CD4-positive, alpha-beta T cell treated with Interleukin-2 at 100 ng/mL for 4 hours (primary cell): ENCODE measurements around the gene MFSD12.

Experiments used
- DNase-seq: peaks from one replicate; pipeline ENCODE4 v3.0.0-alpha.2; 2020; ENCODE audit warnings: low spot score

Gene MFSD12

DNA sequence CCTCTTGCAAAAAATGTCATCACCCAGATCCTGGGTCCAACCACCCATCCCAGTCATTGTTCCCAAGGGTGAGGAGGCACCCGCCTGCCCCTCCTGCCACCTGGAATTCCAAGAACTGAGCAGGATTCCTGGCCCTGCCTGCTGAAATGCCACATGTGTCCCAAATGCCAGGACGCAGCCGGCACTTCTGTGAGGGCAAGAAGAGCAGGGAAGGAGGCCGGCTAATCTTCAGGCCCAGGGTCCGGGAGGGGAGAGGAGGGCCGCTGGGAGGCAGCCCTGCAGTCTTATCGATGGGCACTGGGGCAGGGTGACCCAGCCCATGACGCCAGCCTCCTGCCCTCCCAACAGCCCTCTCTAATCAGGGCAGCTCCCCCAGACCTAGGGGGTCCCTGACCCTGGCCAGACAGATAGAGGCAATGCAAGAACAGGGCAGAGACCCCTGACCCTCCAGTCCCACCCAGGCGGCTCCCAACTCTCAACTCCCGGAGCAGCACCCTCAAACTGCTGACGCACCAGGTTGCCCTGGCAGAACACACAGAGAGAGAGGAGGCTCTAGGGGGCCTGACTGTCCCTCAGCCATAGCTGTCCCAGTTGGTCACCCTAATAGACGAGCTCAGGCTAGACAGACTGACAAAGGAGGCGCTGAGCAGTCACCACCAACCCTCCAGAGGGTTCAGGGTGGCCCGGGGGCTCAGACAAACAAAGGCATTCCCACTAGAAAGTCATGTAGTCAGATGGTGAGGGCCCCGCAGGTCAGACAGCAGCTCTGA lies 1.5 kb downstream of the MFSD12 start:
- no peak for DNase-seq

DNA sequence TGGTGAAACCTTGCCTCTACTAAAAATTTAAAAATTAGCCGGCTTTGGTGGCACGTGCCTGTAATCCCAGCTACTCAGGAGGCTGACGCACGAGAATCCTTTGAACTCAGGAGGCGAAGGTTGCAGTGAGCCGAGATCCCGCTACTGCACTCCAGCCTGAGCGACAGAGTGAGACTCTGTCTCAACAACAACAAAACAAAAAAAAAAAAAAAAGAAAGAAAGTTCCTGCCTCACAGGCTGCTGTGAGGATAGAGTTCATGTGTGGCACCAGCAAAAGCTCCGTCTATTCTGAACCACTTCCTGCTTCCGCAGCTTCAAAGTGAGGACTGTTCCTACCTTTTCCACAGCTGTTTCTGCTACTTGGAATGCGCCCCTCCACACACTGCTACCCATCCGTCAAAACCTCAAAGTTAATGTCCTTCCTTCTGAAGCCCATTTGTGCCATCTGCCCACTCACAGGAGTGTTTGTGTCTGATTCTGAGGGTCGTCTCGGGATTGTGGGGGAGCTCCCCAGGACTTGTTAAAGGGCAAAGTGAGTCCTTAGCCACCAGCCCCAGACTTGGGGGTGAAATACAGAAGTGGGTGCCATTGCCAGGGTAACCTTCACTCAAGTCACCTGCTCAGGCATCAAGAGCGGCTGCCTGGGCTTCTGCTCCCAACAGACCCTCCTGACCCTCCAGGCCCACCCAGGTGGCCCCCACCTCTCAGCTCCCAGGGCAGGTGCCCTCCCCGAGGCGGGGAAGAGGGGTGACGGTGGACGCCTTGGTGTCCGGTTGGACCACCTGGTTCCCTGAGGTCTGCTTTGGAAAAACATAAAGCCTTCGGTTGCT lies 2.9 kb downstream of the MFSD12 start:
- DNase-seq, result peak; percentile 56

GRCh38 chr19:3551792-3552095 lies 5.6 kb downstream of the MFSD12 start:
- DNase-seq, result no peak

DNA sequence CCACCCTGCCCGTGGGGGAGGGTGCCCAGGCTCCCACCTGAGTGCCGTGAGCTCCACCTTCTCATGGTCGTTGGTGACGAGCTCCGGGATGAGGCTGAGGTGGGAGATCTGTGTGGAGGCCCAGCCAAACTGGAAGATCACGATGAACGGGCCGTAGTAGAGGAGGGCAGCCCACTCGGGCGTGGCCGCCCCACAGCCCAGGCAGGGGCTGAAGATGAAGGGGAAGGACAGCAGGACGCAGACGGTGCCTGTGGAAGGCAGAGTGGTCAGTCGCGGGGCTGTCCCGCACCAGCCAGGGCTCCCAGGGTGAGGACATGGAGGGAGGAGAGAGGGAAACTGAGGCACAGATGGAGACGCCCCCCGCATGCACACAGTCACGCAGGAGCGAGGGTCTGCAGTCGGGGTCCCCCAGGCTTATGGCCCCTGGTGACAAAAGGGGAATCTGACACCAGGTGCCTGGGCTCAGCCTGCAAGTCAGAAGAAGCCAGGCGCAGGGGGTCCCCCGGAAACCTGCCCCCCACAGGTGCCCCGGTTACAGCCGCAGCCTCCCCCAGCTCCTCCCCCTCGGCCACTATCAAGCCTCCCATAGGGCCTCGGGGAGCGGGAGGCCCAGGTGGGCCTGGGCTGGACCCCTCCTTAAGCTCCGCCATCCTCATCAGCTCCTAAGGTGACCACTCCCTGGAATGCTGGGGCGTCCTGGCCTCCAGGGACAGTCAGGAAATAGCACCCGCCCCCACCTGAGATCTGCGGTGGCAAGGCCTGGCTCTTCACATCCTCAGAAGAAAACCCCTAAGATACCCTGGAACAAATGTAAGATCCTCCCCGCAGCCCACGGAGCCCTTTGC lies 6.2 kb downstream of the MFSD12 start:
- DNase-seq, result no peak

DNA sequence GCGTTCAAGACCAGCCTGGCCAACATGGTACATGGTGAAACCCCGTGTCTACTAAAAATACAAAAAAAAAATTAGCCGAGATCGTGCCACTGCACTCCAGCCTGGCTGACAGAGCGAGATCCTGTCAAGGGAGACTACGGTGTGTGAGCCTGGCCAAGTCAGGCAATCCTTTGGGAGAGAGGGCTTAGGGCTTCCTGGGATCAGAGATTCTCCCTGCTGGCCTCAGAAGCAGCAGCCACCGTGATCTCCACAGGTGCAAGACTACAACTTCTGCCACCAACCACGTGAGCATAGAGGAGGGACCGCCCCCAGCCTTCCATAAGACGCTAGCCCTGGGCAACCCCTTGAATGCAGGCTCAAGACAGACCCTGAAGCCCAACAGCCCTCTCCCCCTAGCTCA lies 7.6 kb downstream of the MFSD12 start:
- no peak for DNase-seq

GRCh38 chr19:3548606-3549005 lies 8.8 kb downstream of the MFSD12 start:
- no peak for DNase-seq

GRCh38 chr19:3547767-3548282 lies 9.6 kb downstream of the MFSD12 start:
- no peak for DNase-seq

- peak; percentile 31 for DNase-seq
These were observed 10.1 kb downstream of the MFSD12 start for GRCh38 chr19:3547301-3547731.

DNA sequence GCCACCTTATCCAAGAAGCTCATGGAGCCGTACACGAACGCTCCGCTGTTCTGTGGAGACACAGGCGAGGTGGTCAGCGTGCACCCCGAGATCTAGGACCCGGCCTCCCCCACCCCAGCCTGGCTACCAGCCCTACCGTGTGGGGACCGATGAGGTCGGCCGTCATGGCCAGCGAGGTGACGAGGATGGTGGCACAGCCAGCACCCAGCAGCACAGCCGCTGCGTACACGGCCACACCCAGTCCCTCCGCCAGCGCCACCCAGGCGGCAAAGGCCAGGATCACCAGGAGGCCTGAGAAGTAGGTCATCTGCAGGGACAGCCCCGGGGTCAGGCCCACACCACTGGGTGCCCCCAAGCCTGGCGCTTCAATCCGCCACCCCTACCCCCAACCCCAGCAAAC lies 11.3 kb downstream of the MFSD12 start:
- no peak for DNase-seq

DNA sequence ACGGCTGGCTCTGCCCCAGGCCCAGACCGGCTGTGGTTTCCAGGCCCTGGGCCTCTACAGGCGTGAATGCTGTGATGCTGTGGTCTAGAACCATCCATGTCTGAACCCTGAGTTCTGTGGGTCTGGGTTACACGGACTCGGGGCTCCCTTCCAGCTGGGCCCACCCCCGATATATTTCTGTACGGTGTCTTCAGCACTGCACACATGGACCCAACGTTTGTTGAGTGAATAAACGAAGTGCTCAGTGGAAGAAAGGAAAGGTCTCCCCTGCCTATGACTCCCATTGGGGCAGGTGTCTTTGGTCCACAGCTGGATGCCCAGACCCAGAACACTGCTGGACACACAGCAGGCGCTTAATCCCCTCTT lies 11.7 kb downstream of the MFSD12 start:
- DNase-seq, result no peak

GRCh38 chr19:3544742-3545668 lies 12.4 kb downstream of the MFSD12 start:
- DNase-seq, result peak; percentile 77

DNA sequence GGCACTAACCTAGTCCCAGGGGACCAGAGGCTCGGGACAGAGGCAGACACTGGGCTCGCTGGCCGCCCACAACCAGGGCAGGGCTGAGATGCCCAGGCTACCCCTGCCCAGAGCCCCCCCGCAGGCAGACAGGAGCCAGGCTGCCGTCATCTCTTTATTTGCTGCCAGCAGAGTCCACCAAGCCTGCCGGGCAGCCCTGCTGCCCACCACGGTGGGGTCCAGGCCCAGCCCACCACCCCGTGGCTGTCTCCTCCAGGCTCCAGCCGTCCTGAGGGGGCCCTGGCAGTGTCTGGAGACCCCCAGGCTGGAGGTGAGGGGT lies 13.4 kb downstream of the MFSD12 start:
- no peak for DNase-seq

- DNase-seq, result no peak
These were observed 14.0 kb downstream of the MFSD12 start for GRCh38 chr19:3543150-3544057.

GRCh38 chr19:3539756-3540118 lies 17.6 kb downstream of the MFSD12 start:
- no peak for DNase-seq

DNA sequence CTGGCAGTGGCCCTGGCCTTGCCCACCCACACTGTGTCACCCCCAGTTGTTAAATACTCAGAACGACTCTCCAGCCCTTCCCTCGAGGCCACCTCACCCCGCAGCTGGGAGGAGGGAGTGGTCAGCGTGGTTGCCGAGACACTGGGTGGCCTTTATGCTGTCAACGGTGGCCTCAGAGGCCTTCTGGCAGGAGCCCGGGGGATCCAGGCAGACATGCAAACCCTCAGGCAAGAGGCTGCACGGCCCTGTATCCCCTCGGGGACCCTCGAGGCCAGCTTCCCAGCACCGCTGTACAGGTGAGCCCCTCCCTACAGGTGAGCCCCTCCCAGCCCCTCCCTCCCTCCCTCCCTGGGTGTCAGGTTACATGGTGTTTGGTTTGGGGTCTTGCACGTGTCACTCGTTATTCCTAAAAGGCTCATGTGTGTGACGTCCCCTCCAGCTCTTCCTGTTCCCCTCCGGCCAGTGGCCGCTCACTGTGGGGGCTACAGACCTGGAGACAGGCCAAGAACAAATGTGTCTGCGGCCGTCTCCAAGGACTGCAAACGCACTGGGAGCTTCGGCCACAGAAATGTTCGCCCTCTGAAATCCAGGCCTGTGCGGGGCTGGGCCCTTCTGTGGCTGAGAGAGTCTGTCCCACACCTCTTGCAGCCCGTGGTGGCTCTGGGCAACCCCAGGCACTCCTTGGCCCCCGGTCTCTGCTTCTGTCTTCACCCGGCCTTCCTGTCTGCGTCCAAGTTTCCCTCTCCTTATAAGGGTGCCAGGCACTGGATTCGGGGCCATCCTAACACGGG lies 18.2 kb downstream of the MFSD12 start, which contains the start of gene TEKTIP1:
Gene TEKTIP1 (plus strand): TSS at position 210 of the 791 bp plus-strand sequence. CDS start 4 bp downstream, at position 214.
- DNase-seq, result no peak

DNA sequence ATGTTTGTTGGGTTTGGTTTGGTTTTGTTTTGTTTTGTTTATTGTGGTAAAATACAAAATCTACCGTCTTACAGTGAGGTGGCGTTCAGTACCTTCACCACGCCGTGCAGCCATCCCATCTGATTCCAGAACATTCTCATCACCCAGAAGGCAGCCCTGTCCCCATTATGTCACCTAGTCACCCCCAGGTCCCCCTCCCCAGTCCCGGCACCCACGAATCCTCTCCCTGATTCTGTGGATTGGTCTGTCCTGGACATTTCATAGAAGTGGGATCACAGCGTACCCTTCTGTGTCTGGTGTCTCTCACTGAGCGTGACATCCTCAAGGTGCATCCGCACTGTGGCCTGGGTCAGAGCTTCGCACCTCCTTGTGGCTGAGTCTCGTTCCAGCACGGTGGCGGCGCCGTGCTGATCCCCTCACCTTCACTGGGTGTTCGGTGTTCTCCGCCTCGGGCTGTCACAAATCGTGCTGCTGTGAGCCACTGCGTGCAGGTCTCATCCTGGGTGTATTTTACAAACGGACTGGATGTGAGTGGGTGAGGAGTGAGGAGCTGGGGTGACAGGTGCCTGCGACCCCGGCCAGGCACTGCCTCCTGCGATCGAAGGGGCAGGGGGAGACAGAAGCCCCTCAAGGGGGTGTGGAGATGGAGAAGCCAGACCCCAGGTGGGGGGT lies 19.0 kb downstream of the MFSD12 start:
- DNase-seq, result no peak

- no peak for DNase-seq
These were observed 19.7 kb downstream of the MFSD12 start for GRCh38 chr19:3537438-3538240.

- no peak for DNase-seq
These were observed 20.3 kb downstream of the MFSD12 start for GRCh38 chr19:3537101-3537437.
